HS-27A (cell line): ENCODE measurements around the gene LRP11.

Experiments
- DNase-seq: peaks from one replicate; pipeline ENCODE4 v3.0.0-alpha.2; 2012; ENCODE audit warnings: low read depth, missing footprints

The LRP11 gene

GRCh38 chr6:149782337-149782736, 81.8 kb downstream of the LRP11 start:
- no peak for DNase-seq

- DNase-seq, result no peak
Measured at GRCh38 chr6:149781715-149782114, 82.4 kb downstream of the LRP11 start.

- no peak for DNase-seq
Measured at GRCh38 chr6:149779644-149779963, 84.6 kb downstream of the LRP11 start.

DNA sequence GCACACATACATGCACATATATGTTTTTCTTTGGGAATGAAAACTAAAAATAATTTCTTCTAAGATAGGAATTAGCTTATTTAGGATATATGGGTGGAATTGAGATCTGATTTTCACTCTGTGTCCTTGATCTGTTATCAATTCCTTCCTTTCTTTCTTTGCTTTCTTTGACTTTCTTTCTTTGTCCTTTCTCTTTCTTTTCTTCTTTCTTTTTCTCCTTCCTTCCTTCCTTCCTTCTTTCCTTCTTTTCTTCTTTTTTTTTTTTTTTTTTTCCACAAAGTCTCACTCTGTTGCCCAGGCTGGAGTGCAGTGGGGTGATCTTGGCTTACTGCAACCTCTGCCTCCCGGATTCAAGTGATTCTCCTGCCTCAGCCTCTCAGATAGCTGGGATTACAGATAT, 86.5 kb downstream of the LRP11 start:
- DNase-seq, result no peak

GRCh38 chr6:149771925-149772324, 92.2 kb downstream of the LRP11 start:
- no peak for DNase-seq

GRCh38 chr6:149771185-149771584, 93.0 kb downstream of the LRP11 start:
- no peak for DNase-seq

DNA sequence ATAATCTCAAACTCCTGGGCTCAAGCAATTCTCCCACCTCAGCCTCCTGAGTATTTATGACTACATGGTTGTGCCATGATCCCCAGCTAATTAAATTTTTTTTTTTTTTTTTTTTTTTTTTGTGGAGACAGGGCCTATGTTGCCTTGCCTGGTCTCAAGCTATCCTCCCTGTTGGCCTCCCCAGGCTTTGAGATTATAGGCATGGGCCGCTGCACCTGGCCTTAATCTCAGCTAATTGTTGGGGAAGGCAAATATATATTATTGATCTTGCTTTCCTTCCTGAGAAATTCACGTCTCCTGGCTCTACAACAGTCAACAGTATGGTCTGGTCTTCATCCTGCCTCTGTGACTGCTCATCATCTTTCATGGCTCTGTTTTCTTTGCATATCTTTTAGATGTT, 94.5 kb downstream of the LRP11 start:
- no peak for DNase-seq
